HepG2 (cell line): ENCODE results near the gene SLC25A23. TPM values are rescaled to one million over a fixed set of nuclear protein-coding genes. Genes with fewer than 3 reads are reported as not detected.

Experiments
- BCL6 ChIP-seq: IDR thresholded peaks from 2 replicates; pipeline ENCODE4 v1.6.1; 2016; ENCODE audit warnings: missing genetic modification reagents, missing compliant biosample characterization
- FOXK2 ChIP-seq: fragments of 450-650 bp; IDR thresholded peaks from 2 replicates; pipeline ENCODE4 v1.6.1; 2016
- GATAD2A ChIP-seq: IDR thresholded peaks from 2 replicates; pipeline ENCODE4 v1.6.1; 2016
- KDM2A ChIP-seq: sonication (generic); formaldehyde crosslinking; IDR thresholded peaks from 2 replicates; pipeline ENCODE4 v1.4.0; 2020; ENCODE audit warnings: low read depth, missing genetic modification reagents, borderline replicate concordance
- LCORL ChIP-seq, 2 experiments: fragments of 450-650 bp in 1 of 2; sonication (generic) in 1 of 2; formaldehyde crosslinking in 1 of 2; IDR thresholded peaks; 2 replicates each; pipeline versions ENCODE4 v1.5.0 to v1.6.1; 2017 to 2020; ENCODE audit warnings: antibody characterized with exemption in 1 of 2, missing genetic modification reagents in 1 of 2
- MAFK ChIP-seq, 2 experiments: IDR thresholded peaks in 1 of 2; conservative IDR thresholded peaks in 1 of 2; 2 replicates each; pipeline ENCODE4 v1.6.1; 2011; ENCODE audit warnings: improper control_type of control experiment in 2 of 2, low read length in 2 of 2
- SCMH1 ChIP-seq: sonication (generic); formaldehyde crosslinking; IDR thresholded peaks from 2 replicates; pipeline ENCODE4 v1.9.0; 2021; ENCODE audit warnings: missing genetic modification reagents, mild to moderate bottlenecking, borderline replicate concordance
- ZFAT ChIP-seq: sonication (generic); formaldehyde crosslinking; conservative IDR thresholded peaks from 2 replicates; pipeline ENCODE4 v1.8.1; 2023; ENCODE audit warnings: missing genetic modification reagents, inconsistent platforms
- ZNF142 ChIP-seq: sonication (generic); formaldehyde crosslinking; IDR thresholded peaks from 2 replicates; pipeline ENCODE4 v1.4.0; 2020; ENCODE audit warnings: missing genetic modification reagents
- ZNF180 ChIP-seq: sonication (generic); formaldehyde crosslinking; IDR thresholded peaks from 2 replicates; pipeline ENCODE4 v1.4.0; 2020; ENCODE audit warnings: low read depth, missing genetic modification reagents, borderline replicate concordance
- ZNF230 ChIP-seq: sonication (generic); formaldehyde crosslinking; IDR thresholded peaks from 2 replicates; pipeline ENCODE4 v1.4.0; 2020; ENCODE audit warnings: mild to moderate bottlenecking, missing genetic modification reagents
- ZNF260 ChIP-seq: sonication (generic); formaldehyde crosslinking; IDR thresholded peaks from 2 replicates; pipeline ENCODE4 v1.4.0; 2020; ENCODE audit warnings: missing genetic modification reagents, low read depth, mild to moderate bottlenecking, borderline replicate concordance
- ZNF317 ChIP-seq: sonication (generic); formaldehyde crosslinking; IDR thresholded peaks from 2 replicates; pipeline ENCODE4 v1.5.0; 2020; ENCODE audit warnings: mild to moderate bottlenecking, missing genetic modification reagents
- ZNF451 ChIP-seq: sonication (generic); formaldehyde crosslinking; IDR thresholded peaks from 2 replicates; pipeline ENCODE4 v1.5.0; 2020; ENCODE audit warnings: mild to moderate bottlenecking, missing genetic modification reagents
- ZNF652 ChIP-seq: IDR thresholded peaks from 2 replicates; pipeline ENCODE4 v1.6.1; 2016; ENCODE audit warnings: low read depth, borderline replicate concordance
- polyA plus RNA-seq, 8 experiments: library from polyadenylated mRNA; depleted of rRNA in 3 of 8; stranded (reverse) in 7 of 8; unstranded in 1 of 8; fragments of >200 nt; fragmentation: Illumina TruSeq in 4 of 8; extraction: Trizol in 4 of 8; gene quantifications; 2 replicates each; pipeline versions ENCODE4 v1.2.1 to v1.2.3, GENCODE V29; 2011 to 2016; ENCODE audit warnings: low read depth in 4 of 8, missing spikeins in 1 of 8, mixed read lengths in 1 of 8; ENCODE audit not compliant: insufficient read depth in 1 of 8
- total RNA-seq, 5 experiments: library from RNA; depleted of rRNA; stranded (reverse); fragments of >200 nt; fragmentation: Illumina TruSeq; extraction: Trizol; gene quantifications; 2 replicates each; pipeline ENCODE4 v1.2.3, GENCODE V29; 2016; ENCODE audit warnings: low read depth in 1 of 5
- TF ChIP-seq, protein P1 (sequence below): sonication (generic); formaldehyde crosslinking; IDR thresholded peaks from 2 replicates; pipeline ENCODE4 v1.5.0; 2020; ENCODE audit warnings: missing genetic modification reagents
- TF ChIP-seq, protein P2 (sequence below): sonication (generic); formaldehyde crosslinking; IDR thresholded peaks from 2 replicates; pipeline ENCODE4 v1.8.0; 2022; ENCODE audit warnings: mild to moderate bottlenecking, missing genetic modification reagents, borderline replicate concordance

The SLC25A23 gene
- total and polyA plus RNA-seq, 2 of the 13 experiments (the other 11 are each of a cell fraction or from before 2014, with no cell fraction given): 12.4 to 15.2 TPM

DNA sequence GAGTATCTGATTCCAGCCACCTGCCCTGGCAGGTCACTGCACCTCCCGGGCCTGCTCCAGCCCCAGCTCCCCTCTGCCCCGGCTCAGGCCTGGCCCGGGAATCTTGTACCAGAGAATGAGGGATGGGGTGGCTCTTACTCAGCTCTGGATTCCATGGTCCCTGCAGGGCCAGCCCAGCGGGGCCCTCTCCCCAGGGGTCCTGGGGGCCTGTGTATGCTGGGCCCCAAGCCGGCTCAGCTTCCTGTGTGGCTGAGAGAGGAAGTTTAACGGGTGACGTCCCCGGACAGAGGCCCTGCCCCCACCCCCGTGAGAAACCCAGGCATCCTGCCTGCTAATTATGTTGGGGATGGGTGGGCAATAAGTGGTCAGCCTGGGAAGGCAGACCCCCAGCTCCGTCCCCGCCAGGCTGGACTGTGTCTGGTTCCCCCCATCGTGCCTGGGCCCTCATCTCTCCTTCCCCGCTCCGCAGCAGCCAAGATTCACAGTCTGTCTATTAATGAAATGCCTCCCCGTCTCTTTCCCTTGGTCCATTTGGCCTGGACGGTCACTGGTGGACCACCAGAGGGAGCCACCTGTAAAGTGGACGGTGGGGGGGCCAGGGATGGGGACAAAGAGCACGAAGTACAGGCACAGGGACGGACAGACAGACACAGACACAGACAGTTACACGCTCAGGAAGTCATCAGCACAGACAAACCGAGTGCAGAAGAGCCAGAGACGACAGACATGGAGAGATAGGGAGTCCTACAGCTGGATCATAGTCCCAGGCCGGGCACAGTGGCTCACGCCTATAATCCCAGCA lies 22.1 kb upstream of the SLC25A23 start, which contains the start of gene DENND1C (continued):
- TF ChIP-seq, protein P1, sequence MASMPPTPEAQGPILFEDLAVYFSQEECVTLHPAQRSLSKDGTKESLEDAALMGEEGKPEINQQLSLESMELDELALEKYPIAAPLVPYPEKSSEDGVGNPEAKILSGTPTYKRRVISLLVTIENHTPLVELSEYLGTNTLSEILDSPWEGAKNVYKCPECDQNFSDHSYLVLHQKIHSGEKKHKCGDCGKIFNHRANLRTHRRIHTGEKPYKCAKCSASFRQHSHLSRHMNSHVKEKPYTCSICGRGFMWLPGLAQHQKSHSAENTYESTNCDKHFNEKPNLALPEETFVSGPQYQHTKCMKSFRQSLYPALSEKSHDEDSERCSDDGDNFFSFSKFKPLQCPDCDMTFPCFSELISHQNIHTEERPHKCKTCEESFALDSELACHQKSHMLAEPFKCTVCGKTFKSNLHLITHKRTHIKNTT (CRISPR knock-in tag): no peak
- TF ChIP-seq ZFAT (CRISPR knock-in tag): no peak
- no peak for TF ChIP-seq ZNF260 (CRISPR knock-in tag)
- TF ChIP-seq ZNF142: peak; percentile 78; the same call in 1 of the 2 replicates
- TF ChIP-seq MAFK (conservative IDR thresholded peaks at IDR 0.05 in 1 of 2, IDR thresholded peaks at IDR 0.05 in 1 of 2; ENCODE audit: low read length in 2 of 2): no peak
- TF ChIP-seq ZNF451: no peak
- TF ChIP-seq GATAD2A (CRISPR knock-in tag): peak; percentile 69
- TF ChIP-seq BCL6 (CRISPR knock-in tag): no peak
- TF ChIP-seq SCMH1 (CRISPR knock-in tag): no peak
- TF ChIP-seq ZNF230 (CRISPR knock-in tag): no peak
- no peak for TF ChIP-seq FOXK2
- TF ChIP-seq ZNF652: no peak
- TF ChIP-seq KDM2A: peak; percentile 59; the same call in 1 of the 2 replicates
- TF ChIP-seq, protein P2, sequence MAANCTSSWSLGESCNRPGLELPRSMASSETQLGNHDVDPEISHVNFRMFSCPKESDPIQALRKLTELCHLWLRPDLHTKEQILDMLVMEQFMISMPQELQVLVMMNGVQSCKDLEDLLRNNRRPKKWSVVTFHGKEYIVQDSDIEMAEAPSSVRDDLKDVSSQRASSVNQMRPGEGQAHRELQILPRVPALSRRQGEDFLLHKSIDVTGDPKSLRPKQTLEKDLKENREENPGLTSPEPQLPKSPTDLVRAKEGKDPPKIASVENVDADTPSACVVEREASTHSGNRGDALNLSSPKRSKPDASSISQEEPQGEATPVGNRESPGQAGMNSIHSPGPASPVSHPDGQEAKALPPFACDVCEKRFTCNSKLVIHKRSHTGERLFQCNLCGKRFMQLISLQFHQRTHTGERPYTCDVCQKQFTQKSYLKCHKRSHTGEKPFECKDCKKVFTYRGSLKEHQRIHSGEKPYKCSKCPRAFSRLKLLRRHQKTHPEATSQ (CRISPR knock-in tag): no peak
- no peak for TF ChIP-seq ZNF317
- no peak for TF ChIP-seq ZNF180 (CRISPR knock-in tag)
- no peak for TF ChIP-seq LCORL (IDR thresholded peaks at IDR 0.05)
- no peak for TF ChIP-seq LCORL (CRISPR knock-in tag; IDR thresholded peaks at IDR 0.05)
